GM12873 (cell line): ENCODE data around the gene PLXDC2.

Source experiments
- TF ChIP-seq, protein P1 (sequence below): IDR thresholded peaks from 2 replicates; pipeline ENCODE4 v1.5.1; 2012; ENCODE audit warnings: low read depth, mild to moderate bottlenecking, moderate library complexity, low read length, control low read depth; ENCODE audit not compliant: insufficient read depth; ENCODE audit errors: missing control alignments

PLXDC2 gene

DNA sequence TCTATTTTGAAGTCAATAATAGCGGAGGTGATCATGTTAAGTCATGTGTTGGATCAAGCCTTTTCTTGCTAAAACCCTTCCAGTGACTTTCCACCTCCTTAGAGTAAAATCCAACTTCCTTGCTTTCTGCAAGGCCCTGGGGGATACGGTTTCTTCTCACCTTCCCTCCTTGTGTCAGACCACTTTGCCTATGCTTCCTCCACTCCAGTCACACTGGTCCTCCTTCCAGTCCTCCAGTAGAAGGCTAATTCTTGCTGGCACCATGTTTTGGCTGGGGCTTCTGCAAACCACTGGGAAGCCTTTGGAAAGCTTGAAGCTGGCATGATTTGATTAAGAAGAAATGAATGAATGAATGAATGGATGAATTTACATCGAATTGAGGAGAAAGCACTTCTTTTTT is 169.5 kb downstream of the PLXDC2 start:
- TF ChIP-seq, protein P1, sequence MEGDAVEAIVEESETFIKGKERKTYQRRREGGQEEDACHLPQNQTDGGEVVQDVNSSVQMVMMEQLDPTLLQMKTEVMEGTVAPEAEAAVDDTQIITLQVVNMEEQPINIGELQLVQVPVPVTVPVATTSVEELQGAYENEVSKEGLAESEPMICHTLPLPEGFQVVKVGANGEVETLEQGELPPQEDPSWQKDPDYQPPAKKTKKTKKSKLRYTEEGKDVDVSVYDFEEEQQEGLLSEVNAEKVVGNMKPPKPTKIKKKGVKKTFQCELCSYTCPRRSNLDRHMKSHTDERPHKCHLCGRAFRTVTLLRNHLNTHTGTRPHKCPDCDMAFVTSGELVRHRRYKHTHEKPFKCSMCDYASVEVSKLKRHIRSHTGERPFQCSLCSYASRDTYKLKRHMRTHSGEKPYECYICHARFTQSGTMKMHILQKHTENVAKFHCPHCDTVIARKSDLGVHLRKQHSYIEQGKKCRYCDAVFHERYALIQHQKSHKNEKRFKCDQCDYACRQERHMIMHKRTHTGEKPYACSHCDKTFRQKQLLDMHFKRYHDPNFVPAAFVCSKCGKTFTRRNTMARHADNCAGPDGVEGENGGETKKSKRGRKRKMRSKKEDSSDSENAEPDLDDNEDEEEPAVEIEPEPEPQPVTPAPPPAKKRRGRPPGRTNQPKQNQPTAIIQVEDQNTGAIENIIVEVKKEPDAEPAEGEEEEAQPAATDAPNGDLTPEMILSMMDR: no peak

DNA sequence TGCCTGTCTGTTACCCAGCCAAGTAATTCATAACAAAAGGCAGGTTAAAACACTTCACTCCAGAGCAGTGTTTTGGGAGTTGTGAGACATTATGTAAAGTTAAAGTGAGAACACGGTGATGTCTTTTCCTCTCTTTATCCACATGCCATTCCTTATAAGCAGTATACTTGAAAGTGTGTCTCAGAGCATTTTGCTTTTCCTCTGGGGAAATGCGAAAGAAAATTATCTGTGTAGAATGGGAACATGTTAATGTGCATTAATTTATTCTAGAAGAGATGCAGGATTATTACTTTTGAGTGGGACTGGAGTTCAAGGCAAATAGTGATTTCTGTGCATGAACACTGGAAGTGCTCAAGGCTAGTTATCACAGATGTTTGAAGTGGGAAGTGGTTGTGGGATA is 170.4 kb downstream of the PLXDC2 start:
- TF ChIP-seq, protein P1: no peak

DNA sequence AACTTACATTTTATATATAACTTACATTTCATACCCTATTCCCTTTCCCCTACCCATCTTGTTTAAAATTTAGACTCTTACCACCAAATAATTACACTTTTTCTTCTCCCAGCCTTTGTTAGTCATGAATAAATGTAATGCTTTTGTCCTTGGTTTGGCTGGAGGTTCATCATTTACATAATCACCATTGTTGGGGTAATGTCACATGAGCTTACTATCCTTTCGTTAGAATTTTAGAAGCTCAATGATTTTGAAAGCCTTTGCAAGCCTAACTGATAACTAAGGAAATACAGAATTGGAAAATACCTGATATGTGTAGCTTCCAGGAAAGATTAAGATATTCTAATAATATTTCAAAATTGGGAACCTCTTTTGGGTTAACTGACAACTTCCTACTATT is 171.7 kb downstream of the PLXDC2 start:
- TF ChIP-seq, protein P1: no peak

GRCh38 chr10:19993714-19994315 is 177.6 kb downstream of the PLXDC2 start:
- TF ChIP-seq, protein P1: no peak

GRCh38 chr10:19998482-19998881 is 182.2 kb downstream of the PLXDC2 start:
- TF ChIP-seq, protein P1: no peak

DNA sequence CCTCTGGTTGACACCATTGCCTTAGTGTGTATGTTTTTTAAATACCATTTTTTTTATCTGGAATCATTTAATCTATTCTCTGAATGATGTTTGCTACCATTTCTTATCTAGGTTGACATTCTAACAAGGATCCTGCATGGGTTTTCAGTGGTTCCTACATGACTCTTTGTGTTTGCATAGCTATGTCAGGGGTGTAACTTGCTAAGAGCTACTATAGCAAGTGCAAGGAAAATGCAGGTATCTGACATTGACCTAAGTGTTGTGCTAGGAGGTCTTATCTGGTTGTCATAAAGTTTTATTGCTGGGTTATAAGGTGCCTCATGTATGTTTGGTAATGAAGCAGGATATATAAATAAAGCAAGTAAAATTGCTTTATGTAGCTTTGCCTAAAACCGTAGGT is 183.2 kb downstream of the PLXDC2 start:
- TF ChIP-seq, protein P1: no peak

DNA sequence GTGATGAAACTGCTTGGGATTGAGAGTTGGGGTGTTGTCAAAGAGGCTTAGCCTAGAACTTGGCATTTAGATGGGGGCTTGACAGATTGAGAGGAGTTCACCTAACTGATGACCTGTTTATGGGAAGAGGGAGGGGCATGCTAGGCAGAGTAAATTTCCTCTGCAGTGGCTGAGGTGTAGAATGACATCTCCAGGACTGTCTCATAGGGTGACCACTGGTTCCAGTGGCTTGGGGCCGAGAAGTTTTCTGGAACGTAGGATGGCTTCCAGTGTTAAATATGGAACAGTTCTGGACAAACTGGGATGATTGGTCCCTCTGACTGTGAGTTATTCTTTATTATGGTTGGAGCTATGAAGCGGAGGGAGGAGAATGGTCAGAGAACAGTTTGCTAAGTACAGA is 186.4 kb downstream of the PLXDC2 start:
- TF ChIP-seq, protein P1: no peak
